GM18505 (cell line): ENCODE measurements around the gene SUGCT.
"Not testable (repeated sequence)": the region's sequence is repeated elsewhere in the genome, so short reads cannot be mapped to it uniquely, and the experiment has no call there.

ENCODE experiments used
- ATAC-seq: cut with Tn5 transposase; IDR thresholded peaks from one replicate; pipeline ENCODE4 v1.9.1; 2021; ENCODE audit not compliant: unreplicated experiment
- POLR2A ChIP-seq: IDR thresholded peaks from 4 replicates; pipeline ENCODE4 v1.6.1; 2011; ENCODE audit warnings: borderline replicate concordance; ENCODE audit not compliant: insufficient read depth, insufficient read length; ENCODE audit errors: extremely low read depth

SUGCT gene

DNA sequence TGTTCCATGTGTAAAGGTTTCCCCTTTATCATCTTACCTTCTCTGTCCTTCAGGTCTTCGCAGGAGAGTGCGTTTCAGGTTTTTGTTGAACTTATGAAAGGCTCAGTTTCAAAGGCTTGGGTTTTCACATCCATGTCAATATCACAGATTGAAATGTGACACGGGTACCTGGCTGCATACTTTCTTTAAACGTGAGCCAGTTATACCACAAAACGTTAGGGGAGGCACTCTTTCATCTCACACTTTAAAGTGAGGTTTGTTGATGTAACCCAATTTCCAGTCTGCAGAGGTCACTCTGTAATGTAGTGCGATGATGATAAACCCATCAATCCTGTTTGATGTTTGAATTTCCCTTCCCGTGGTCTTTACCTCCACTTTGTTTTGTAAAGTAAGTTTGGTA lies 506.9 kb downstream of the SUGCT start:
- TF ChIP-seq POLR2A: no peak
- ATAC-seq: no peak

DNA sequence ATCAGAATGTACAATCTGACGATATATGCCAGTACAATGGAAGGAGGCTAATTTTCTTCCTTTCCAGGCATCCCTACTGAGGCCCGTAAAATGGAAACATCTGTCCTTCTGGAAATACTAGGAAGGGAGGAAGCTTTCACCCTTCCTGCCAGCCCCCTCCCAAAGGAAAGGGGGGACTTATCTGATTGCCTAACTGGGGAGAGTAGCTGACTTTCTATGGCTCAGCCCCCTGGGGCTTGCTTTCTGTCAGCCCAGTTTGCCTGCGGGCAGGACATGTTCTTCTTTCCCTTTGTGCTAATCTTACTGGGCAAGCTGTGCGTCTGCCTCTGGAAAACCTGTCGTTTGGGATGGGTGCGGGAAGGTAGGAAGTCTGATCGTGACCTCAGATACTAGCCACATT lies 508.9 kb downstream of the SUGCT start:
- no peak for ATAC-seq
- TF ChIP-seq POLR2A: no peak

DNA sequence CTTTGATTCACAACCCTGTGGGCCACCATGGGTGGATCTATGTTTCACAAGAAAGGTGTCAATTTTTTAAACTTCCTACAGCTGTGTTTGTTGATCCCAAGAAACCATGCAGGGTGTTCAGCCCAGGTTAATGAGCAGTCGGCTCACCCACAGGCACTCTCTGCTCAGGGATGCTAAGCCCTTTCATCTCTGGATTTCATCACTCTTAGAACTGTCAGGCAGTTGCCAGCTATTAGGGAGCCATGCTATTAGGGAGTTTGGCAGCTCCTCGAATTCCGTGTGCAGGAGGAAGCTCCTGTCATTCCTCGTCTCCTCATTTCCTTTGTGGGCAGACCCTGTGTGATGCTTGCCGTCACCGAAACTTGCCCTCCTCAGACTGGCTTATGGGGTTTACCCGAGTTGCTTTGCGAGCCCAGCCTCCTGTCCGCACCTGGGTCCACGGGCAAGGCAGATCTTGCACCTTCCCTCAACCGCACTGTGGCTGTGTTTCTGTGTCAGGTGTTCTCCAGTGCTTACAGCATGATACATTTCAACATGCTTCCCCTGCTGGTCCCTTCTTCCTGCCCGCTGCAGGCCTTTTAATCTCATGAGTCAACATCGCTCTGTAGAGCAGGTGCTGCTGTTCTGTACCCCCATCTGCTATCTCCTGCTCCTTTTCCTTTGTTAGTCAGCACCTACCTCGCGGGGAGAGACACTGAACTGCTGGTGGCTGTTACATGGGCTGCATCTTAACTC lies 509.8 kb downstream of the SUGCT start:
- no peak for TF ChIP-seq POLR2A
- ATAC-seq: no peak

DNA sequence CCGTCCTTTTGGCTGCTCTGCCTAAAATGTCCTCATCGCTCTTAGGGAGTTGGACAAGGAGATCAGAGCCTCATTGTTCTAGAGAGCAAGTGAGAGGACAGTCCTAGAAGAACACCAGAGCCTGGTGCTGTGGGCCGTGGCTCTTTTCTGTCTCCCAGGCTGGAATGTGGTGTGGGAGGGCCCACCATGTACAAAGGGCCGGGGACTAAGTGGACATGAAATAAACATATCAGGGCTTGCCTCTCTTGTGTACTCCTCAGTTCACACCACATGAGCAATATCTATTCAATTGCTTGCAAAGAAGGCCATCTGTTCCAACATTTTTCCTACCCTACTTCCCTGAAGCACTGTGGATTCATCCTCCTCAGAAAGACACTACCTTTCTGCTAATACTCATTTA lies 510.4 kb downstream of the SUGCT start:
- no peak for ATAC-seq
- TF ChIP-seq POLR2A: no peak

DNA sequence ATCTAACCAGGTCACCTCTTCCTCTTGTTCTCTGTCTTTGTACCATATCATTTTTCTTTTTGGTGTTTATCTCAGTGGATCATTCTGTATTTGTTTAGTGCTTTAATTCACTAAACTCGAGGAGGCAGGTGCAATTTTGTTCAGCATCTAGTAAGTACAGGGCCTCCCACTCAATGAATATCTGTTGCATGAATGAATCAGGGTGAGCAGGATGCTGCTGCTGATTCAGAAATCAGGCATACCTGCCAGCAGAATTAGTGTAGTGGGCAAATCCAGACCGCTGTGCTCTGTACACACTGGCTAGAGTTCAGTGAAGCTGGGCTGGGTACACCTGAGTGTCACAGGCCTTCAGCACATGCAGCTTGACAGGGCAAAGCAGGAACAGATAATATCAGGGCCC lies 511.9 kb downstream of the SUGCT start:
- no peak for ATAC-seq
- TF ChIP-seq POLR2A: no peak

DNA sequence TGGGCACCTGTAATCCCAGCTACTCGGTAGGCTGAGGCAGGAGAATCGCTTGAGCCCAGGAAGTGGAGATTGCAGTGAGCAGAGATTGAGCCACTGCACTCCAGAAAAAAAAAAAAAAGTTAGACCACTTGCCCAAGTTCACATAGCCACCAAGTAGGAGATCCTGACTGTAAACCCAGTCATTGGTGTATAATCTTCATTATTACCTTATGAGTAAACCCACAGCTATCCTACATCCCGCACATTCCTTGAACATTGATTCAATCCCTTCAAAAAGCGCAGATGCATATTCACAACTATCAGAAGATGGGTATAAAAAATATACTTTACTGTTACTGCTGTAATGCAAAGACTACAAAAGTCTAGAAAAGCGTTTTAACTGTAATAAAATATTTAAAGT lies 512.9 kb downstream of the SUGCT start:
- ATAC-seq: no peak
- no peak for TF ChIP-seq POLR2A

DNA sequence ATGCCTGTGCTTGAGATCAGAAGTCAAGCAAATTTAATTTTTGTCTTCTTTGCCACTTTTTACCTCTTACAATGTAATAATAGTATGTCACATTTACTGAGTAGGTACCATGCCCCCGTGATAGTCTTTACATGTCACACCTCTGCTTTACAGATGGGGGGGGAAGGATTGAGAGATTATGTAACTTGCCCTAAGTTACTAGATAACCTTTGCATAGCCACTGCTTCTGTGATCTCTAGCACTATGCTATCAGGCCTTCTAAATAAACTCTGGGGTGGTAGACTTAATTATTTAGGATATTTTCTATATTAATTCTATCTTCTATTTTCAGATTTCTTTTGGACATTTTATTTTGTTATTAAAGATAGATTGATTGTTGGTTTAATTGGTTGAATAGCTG lies 514.4 kb downstream of the SUGCT start:
- no peak for TF ChIP-seq POLR2A
- ATAC-seq: no peak

DNA sequence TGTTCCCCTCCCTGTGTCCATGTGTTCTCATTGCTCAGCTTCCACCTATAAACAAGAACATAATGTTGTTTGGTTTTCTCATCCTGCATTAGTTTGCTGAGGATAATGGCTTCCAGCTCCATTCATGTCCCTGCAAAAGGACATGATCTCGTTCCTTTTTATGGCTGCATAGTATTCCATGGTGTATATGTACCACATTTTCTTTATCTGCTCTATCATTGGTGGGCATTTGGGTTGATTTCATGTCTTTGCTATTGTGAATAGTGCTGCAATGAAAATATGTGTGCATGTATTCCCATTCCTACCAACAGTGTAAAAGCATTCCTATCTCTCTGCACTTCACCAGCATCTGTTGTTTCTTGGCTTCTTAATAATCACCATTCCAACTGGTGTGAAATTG lies 516.1 kb downstream of the SUGCT start:
- ATAC-seq: not testable (repeated sequence)

DNA sequence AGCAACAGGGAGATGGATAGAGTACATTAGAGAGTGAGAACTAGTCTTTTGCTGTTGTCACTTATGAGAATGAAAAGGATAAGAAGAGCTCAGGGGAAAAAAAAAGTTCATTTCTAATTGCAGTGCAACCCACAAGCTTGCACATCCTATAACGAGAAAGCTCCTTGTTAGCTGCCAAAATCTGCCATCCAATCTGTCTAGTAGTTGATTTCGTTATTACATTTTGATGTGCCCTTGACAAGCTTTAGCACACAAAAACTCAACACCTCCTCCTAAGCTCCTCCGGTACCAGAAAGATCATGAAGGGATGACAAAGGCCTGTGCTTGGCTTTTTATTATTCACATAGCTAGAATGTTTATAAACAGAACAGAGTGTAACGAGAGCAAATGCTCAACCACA lies 519.4 kb downstream of the SUGCT start:
- no peak for ATAC-seq

DNA sequence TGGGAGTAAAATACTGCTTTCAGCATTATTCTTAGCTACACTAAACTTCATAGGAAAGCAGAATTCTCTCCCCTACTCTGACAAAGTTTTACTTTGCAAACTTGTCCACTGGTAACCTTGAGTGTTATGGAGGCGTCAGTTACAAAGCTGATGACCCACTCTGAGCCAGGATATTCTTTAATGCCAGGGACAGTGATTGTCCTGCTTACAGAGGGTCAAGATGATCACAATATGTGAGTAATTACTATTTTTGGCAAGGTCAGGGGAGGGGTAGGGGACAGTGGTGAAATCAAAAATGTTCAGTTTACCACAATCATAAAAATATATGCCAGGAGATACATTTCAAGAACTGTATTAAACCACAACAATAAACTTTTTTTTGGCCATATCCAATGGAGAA lies 520.6 kb downstream of the SUGCT start:
- no peak for TF ChIP-seq POLR2A
- no peak for ATAC-seq

More for the DNA sequence above, 519.4 kb downstream of the SUGCT start:
- no peak for TF ChIP-seq POLR2A

DNA sequence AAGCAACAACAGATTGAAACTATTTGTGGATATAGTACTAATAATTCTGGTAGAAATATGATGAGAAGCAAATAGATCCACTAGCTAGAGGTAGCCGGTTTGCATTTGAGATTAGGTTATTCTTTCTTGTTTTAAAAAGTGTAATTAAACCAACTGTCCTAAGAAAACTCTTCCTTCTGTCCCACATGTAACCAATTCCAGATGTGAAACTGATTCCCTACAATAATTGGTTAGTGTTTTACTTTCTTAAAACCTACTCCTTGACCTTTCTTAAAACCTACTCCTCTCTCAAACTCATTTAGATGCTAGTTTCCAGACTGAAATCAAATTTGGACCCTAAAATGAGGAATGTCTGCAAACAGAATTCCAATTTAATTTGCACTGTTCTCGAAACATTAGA lies 521.5 kb downstream of the SUGCT start:
- no peak for TF ChIP-seq POLR2A
- no peak for ATAC-seq

DNA sequence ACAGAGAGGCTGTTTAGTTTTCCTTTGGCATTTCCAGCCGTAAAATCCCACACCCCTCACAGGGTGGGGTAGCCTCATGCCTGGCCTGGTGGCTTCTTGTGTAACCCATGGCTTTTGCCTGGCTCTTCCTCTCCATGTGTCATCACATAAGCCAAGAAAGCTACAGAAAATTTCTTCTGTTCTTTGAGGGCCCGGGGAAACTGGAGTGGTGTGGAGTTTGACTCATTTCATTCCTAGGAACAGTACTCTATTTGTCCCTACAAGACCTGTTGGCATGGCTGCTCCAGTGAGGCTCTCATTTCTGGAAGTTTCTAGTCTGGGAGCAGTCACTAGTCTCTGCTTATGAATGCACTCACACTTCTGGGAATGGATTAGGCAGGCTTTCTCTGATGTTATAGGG lies 523.9 kb downstream of the SUGCT start:
- no peak for TF ChIP-seq POLR2A
- ATAC-seq: no peak

DNA sequence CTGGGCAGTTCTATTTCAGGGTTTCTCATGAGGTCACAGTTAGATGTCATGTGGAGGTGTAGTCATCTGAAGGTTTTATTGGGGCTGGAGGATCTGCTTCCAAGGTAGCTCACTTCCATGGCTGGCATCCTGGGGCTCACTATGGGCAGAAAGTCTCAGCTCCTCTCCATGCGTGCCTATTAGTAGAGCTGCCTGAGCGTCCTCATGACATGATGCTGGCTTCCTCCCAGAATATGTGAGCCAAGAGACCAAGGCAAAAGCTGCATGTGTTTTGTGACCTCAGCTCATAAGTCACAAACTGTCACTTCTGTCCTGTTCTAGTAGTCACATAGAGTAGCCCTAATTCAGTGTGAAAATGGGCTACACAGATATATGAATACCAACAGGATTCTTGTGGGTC lies 524.4 kb downstream of the SUGCT start:
- no peak for ATAC-seq
- no peak for TF ChIP-seq POLR2A

DNA sequence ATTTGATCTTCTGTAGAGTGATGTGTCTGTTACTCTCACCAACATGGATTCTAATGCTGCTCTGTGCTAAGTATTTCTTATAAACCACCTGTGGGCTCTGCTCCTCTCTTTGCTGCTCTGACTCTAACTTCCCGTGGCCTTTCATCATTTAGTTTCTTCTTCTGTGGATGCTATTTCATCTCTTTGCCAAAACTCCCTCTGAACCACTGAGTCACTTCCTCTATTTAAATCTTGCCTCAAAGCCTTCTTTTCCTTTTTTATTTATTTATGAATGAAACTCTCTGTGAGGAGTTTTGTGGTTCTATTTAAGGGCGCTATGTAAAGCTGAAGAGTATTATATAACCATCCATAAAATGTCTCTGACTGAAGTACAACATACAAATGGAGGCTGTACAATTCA lies 538.5 kb downstream of the SUGCT start:
- TF ChIP-seq POLR2A: no peak
- ATAC-seq: no peak

DNA sequence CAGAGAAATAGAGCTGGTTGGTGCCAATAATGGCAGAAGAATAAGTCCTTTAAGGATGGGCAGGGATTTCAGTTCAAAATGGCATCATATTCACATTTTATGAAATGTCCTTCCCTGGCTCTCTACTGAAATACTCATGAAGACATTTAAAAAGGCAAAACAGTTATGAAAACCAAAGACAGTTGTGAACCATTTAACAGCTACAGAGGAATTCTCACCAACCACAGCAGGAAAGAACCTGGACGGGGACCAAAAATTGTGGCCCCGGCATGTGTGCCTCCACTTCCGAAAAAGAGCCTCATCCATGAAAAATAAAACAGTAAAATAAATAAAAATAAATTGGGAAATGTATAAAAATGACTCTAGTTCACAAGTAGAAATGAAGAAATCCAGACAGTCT lies 539.5 kb downstream of the SUGCT start:
- no peak for ATAC-seq
- no peak for TF ChIP-seq POLR2A
